GM12891 (cell line): ENCODE results near the gene LACRT.

Experiments used
- POLR2A ChIP-seq: IDR thresholded peaks from 2 replicates; pipeline ENCODE4 v1.6.1; 2011; ENCODE audit warnings: low read depth, low read length, control low read depth
- POLR2AphosphoS5 ChIP-seq: IDR thresholded peaks from 2 replicates; pipeline ENCODE4 v1.6.1; 2011; ENCODE audit warnings: low read depth, low read length, control low read depth
- TAF1 ChIP-seq: IDR thresholded peaks from 2 replicates; pipeline ENCODE4 v1.6.1; 2011; ENCODE audit warnings: low read depth, low read length, control low read depth

GRCh38 chr12:54629925-54630324, 4.8 kb downstream of the LACRT start:
- TF ChIP-seq TAF1 = no peak
- no peak for TF ChIP-seq POLR2AphosphoS5
- no peak for TF ChIP-seq POLR2A
